ENCODE data around the gene PTPN4.
"Not testable (repeated sequence)": the region's sequence is repeated elsewhere in the genome, so short reads cannot be mapped to it uniquely, and the experiment has no call there.

Gene PTPN4

GRCh38 chr2:119795309-119796303, 35.9 kb downstream of the PTPN4 start:
- H3K27ac ChIP-seq (replicated peaks) = no peak overlapping the region
- H3K27me3 ChIP-seq (ENCODE audit: insufficient read depth, poor library complexity, severe bottlenecking) = no peaks in the 10 kb centered on the region
- no peak for TF ChIP-seq GABPA (IDR thresholded peaks at IDR 0.05; ENCODE audit: low read depth)
- no peak for TF ChIP-seq SPI1 (IDR thresholded peaks at IDR 0.05; ENCODE audit: borderline replicate concordance, low read depth)
- no peak for TF ChIP-seq REST (IDR thresholded peaks at IDR 0.05; ENCODE audit: insufficient replicate concordance, low read depth)
- no peak for TF ChIP-seq POLR2AphosphoS5 (IDR thresholded peaks at IDR 0.05; ENCODE audit: low read depth)
- no peak for TF ChIP-seq CTCF (IDR thresholded peaks at IDR 0.05; ENCODE audit: insufficient read depth, low read length)
- no peak overlapping the region for H3K4me3 ChIP-seq (replicated peaks; ENCODE audit: insufficient read depth, low read length)
- DNase-seq (ENCODE audit: low read depth in 1 of 2, low spot score in 1 of 2) = no peak

GRCh38 chr2:119800376-119800902, 40.7 kb downstream of the PTPN4 start:
- Histone ChIP-seq H3K27me3 (ENCODE audit: insufficient read depth, poor library complexity, severe bottlenecking) (no peaks in the 10 kb centered on the region), H3K4me3 (replicated peaks; ENCODE audit: insufficient read depth, low read length) (no peak overlapping the region), H3K27ac (replicated peaks) (no peak overlapping the region)
- no peak for DNase-seq (ENCODE audit: low read depth in 1 of 2, low spot score in 1 of 2)
- TF ChIP-seq POLR2AphosphoS5 (IDR thresholded peaks at IDR 0.05; ENCODE audit: low read depth) (no peak), CTCF (IDR thresholded peaks at IDR 0.05; ENCODE audit: insufficient read depth, low read length) (no peak), GABPA (IDR thresholded peaks at IDR 0.05; ENCODE audit: low read depth) (no peak), REST (IDR thresholded peaks at IDR 0.05; ENCODE audit: insufficient replicate concordance, low read depth) (no peak), SPI1 (IDR thresholded peaks at IDR 0.05; ENCODE audit: borderline replicate concordance, low read depth) (no peak)

GRCh38 chr2:119801040-119801439, 41.3 kb downstream of the PTPN4 start:
- TF ChIP-seq SPI1 (IDR thresholded peaks at IDR 0.05; ENCODE audit: borderline replicate concordance, low read depth) (no peak), POLR2AphosphoS5 (IDR thresholded peaks at IDR 0.05; ENCODE audit: low read depth) (no peak), CTCF (IDR thresholded peaks at IDR 0.05; ENCODE audit: insufficient read depth, low read length) (no peak), REST (IDR thresholded peaks at IDR 0.05; ENCODE audit: insufficient replicate concordance, low read depth) (no peak), GABPA (IDR thresholded peaks at IDR 0.05; ENCODE audit: low read depth) (no peak)

GRCh38 chr2:119801989-119802388, 42.3 kb downstream of the PTPN4 start:
- not testable (repeated sequence) for H3K27ac ChIP-seq (replicated peaks); H3K27me3 ChIP-seq (ENCODE audit: insufficient read depth, poor library complexity, severe bottlenecking); H3K4me3 ChIP-seq (replicated peaks; ENCODE audit: insufficient read depth, low read length); DNase-seq (ENCODE audit: low read depth in 1 of 2, low spot score in 1 of 2)

More at GRCh38 chr2:119801040-119801439, 41.3 kb downstream of the PTPN4 start:
- DNase-seq (ENCODE audit: low read depth in 1 of 2, low spot score in 1 of 2) = no peak
- H3K4me3 ChIP-seq (replicated peaks; ENCODE audit: insufficient read depth, low read length) = no peak overlapping the region
- no peaks in the 10 kb centered on the region for H3K27me3 ChIP-seq (ENCODE audit: insufficient read depth, poor library complexity, severe bottlenecking)
- no peak overlapping the region for H3K27ac ChIP-seq (replicated peaks)
